Mesothelial cell of epicardium (in vitro differentiated cells): ENCODE measurements around the gene ANKMY1. TPM values are rescaled to one million over a fixed set of nuclear protein-coding genes. Genes with fewer than 3 reads are reported as not detected.

Experiments used
- DNase-seq, 2 experiments: peaks; one replicate each; pipeline ENCODE4 v3.0.0; 2021; ENCODE audit warnings: low spot score in 2 of 2; ENCODE audit not compliant: unreplicated experiment in 2 of 2
- H3K27ac Mint-ChIP-seq: 2 replicates; pipeline ENCODE4 v1.8.0; 2021; ENCODE audit warnings: mixed read lengths
- H3K27me3 Mint-ChIP-seq: 2 replicates; pipeline ENCODE4 v1.8.0; 2021; ENCODE audit warnings: low read depth, mixed read lengths
- H3K36me3 Mint-ChIP-seq: 2 replicates; pipeline ENCODE4 v1.8.0; 2021; ENCODE audit warnings: mixed read lengths
- H3K4me1 Mint-ChIP-seq: 2 replicates; pipeline ENCODE4 v1.8.0; 2021; ENCODE audit warnings: mixed read lengths
- H3K4me3 Mint-ChIP-seq: 2 replicates; pipeline ENCODE4 v1.8.0; 2021; ENCODE audit warnings: mild to moderate bottlenecking, moderate library complexity, mixed read lengths
- H3K9me3 Mint-ChIP-seq: 2 replicates; pipeline ENCODE4 v1.8.0; 2021; ENCODE audit warnings: mixed read lengths
- CTCF ChIP-seq: fragments of 200-600 bp; sonication (generic); IDR thresholded peaks from one replicate; pipeline ENCODE4 v1.5.0; 2021; ENCODE audit warnings: antibody characterized with exemption; ENCODE audit not compliant: unreplicated experiment
- total RNA-seq: library from RNA; stranded (reverse); gene quantifications from 3 replicates; pipeline ENCODE4 v1.2.1, GENCODE V29; 2021

The ANKMY1 gene
- total RNA-seq, 1 donor from 2014 or later, result 29.8 TPM

GRCh38 chr2:240573516-240574385 is 16.0 kb upstream of the ANKMY1 start:
- Mint-ChIP-seq H3K4me1 (peaks cover 6% of the 10 kb centered on the region), H3K27ac (no peak overlapping the region), H3K27me3 (no peaks in the 10 kb centered on the region), H3K4me3 (no peak overlapping the region), H3K36me3 (no peaks in the 10 kb centered on the region), H3K9me3 (no peaks in the 10 kb centered on the region)
- TF ChIP-seq CTCF, result no peak
- DNase-seq, result no peak

GRCh38 chr2:240573071-240573515 is 15.3 kb upstream of the ANKMY1 start:
- Mint-ChIP-seq H3K27ac (no peak overlapping the region), H3K27me3 (no peaks in the 10 kb centered on the region), H3K9me3 (no peaks in the 10 kb centered on the region), H3K36me3 (no peaks in the 10 kb centered on the region), H3K4me1 (peaks cover 6% of the 10 kb centered on the region), H3K4me3 (no peak overlapping the region)
- no peak for DNase-seq
- no peak for TF ChIP-seq CTCF

GRCh38 chr2:240572141-240573031 is 14.6 kb upstream of the ANKMY1 start:
- Mint-ChIP-seq H3K4me3 (no peak overlapping the region), H3K36me3 (no peaks in the 10 kb centered on the region), H3K27ac (no peak overlapping the region), H3K27me3 (no peaks in the 10 kb centered on the region), H3K4me1 (peaks cover 11% of the 10 kb centered on the region), H3K9me3 (no peaks in the 10 kb centered on the region)
- no peak for DNase-seq
- no peak for TF ChIP-seq CTCF

- no peaks in the 10 kb centered on the region for H3K9me3 Mint-ChIP-seq
- DNase-seq, result no peak
- no peak for TF ChIP-seq CTCF
- peaks cover 16% of the 10 kb centered on the region for H3K4me1 Mint-ChIP-seq
- no peaks in the 10 kb centered on the region for H3K36me3 Mint-ChIP-seq
- no peak overlapping the region for H3K27ac Mint-ChIP-seq
- H3K27me3 Mint-ChIP-seq, result no peaks in the 10 kb centered on the region
- H3K4me3 Mint-ChIP-seq, result no peak overlapping the region
Observed at GRCh38 chr2:240571314-240571973, 13.7 kb upstream of the ANKMY1 start.

GRCh38 chr2:240570531-240571313 is 12.9 kb upstream of the ANKMY1 start:
- no peak for DNase-seq
- H3K4me1 Mint-ChIP-seq, result peaks cover 22% of the 10 kb centered on the region
- H3K4me3 Mint-ChIP-seq, result no peak overlapping the region
- no peak overlapping the region for H3K27ac Mint-ChIP-seq
- no peaks in the 10 kb centered on the region for H3K9me3 Mint-ChIP-seq
- no peak for TF ChIP-seq CTCF
- no peaks in the 10 kb centered on the region for H3K36me3 Mint-ChIP-seq
- no peaks in the 10 kb centered on the region for H3K27me3 Mint-ChIP-seq
